Hepatocyte (in vitro differentiated cells): ENCODE data around the gene KRTAP10-5.

Source experiments
- EZH2 ChIP-seq: fragments of 200-600 bp; sonication (generic); IDR thresholded peaks from 2 replicates; pipeline ENCODE4 v1.6.1; 2016; ENCODE audit warnings: antibody characterized with exemption, mild to moderate bottlenecking, borderline replicate concordance
- EZH2phosphoT487 ChIP-seq: fragments of 200-600 bp; sonication (generic); IDR thresholded peaks from one replicate; pipeline ENCODE4 v1.6.1; 2018; ENCODE audit warnings: antibody characterized with exemption, mild to moderate bottlenecking, low read depth, moderate library complexity; ENCODE audit not compliant: unreplicated experiment, severe bottlenecking
- TF ChIP-seq, protein P1 (sequence below): fragments of 200-600 bp; sonication (generic); IDR thresholded peaks from 2 replicates; pipeline ENCODE4 v1.5.1; 2016; ENCODE audit warnings: antibody characterized with exemption, mild to moderate bottlenecking; ENCODE audit not compliant: poor library complexity

- TF ChIP-seq, protein P1, sequence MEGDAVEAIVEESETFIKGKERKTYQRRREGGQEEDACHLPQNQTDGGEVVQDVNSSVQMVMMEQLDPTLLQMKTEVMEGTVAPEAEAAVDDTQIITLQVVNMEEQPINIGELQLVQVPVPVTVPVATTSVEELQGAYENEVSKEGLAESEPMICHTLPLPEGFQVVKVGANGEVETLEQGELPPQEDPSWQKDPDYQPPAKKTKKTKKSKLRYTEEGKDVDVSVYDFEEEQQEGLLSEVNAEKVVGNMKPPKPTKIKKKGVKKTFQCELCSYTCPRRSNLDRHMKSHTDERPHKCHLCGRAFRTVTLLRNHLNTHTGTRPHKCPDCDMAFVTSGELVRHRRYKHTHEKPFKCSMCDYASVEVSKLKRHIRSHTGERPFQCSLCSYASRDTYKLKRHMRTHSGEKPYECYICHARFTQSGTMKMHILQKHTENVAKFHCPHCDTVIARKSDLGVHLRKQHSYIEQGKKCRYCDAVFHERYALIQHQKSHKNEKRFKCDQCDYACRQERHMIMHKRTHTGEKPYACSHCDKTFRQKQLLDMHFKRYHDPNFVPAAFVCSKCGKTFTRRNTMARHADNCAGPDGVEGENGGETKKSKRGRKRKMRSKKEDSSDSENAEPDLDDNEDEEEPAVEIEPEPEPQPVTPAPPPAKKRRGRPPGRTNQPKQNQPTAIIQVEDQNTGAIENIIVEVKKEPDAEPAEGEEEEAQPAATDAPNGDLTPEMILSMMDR: no peak
- no peak for TF ChIP-seq EZH2
- no peak for TF ChIP-seq EZH2phosphoT487
These were observed 45.4 kb upstream of the KRTAP10-5 start for GRCh38 chr21:44625756-44626155.
